GM23248 (cell line): ENCODE results near the gene FEZ2.

Experiments
- EZH2 ChIP-seq: fragments of 200-600 bp; sonication (generic); IDR thresholded peaks from 2 replicates; pipeline ENCODE4 v1.6.1; 2018; ENCODE audit warnings: antibody characterized with exemption, mild to moderate bottlenecking; ENCODE audit not compliant: insufficient read depth, poor library complexity, severe bottlenecking
- EZH2phosphoT487 ChIP-seq: fragments of 200-600 bp; sonication (generic); IDR thresholded peaks from 2 replicates; pipeline ENCODE4 v1.6.1; 2018; ENCODE audit warnings: antibody characterized with exemption, moderate library complexity, mild to moderate bottlenecking, low read depth; ENCODE audit not compliant: insufficient read depth

GRCh38 chr2:36528766-36529392 lies 69.1 kb downstream of the FEZ2 start:
- no peak for TF ChIP-seq EZH2phosphoT487
- no peak for TF ChIP-seq EZH2
